Osteocyte (in vitro differentiated cells): ENCODE results near the gene TMED4. TPM values are rescaled to one million over a fixed set of nuclear protein-coding genes. Genes with fewer than 3 reads are reported as not detected.

ENCODE experiments used
- DNase-seq: peaks from one replicate; pipeline ENCODE4 v3.0.0; 2021; ENCODE audit warnings: mixed read lengths; ENCODE audit not compliant: unreplicated experiment; ENCODE audit errors: extremely low spot score
- H3K27ac Mint-ChIP-seq: one replicate; pipeline ENCODE4 v1.8.0; 2021; ENCODE audit warnings: mild to moderate bottlenecking, mixed read lengths; ENCODE audit not compliant: unreplicated experiment
- H3K27me3 Mint-ChIP-seq: one replicate; pipeline ENCODE4 v1.8.0; 2021; ENCODE audit warnings: mixed read lengths; ENCODE audit not compliant: unreplicated experiment
- H3K36me3 Mint-ChIP-seq: one replicate; pipeline ENCODE4 v1.8.0; 2021; ENCODE audit warnings: mixed read lengths; ENCODE audit not compliant: unreplicated experiment
- H3K4me1 Mint-ChIP-seq: one replicate; pipeline ENCODE4 v1.8.0; 2021; ENCODE audit warnings: mixed read lengths; ENCODE audit not compliant: unreplicated experiment
- H3K4me3 Mint-ChIP-seq: one replicate; pipeline ENCODE4 v1.8.0; 2021; ENCODE audit warnings: mild to moderate bottlenecking, moderate library complexity, mixed read lengths; ENCODE audit not compliant: unreplicated experiment
- H3K9me3 Mint-ChIP-seq: one replicate; pipeline ENCODE4 v1.8.0; 2021; ENCODE audit warnings: mixed read lengths; ENCODE audit not compliant: unreplicated experiment
- CTCF ChIP-seq: fragments of 200-600 bp; sonication (generic); IDR thresholded peaks from 2 replicates; pipeline ENCODE4 v1.5.0; 2021; ENCODE audit warnings: antibody characterized with exemption, mild to moderate bottlenecking, moderate library complexity
- total RNA-seq: library from RNA; stranded (reverse); gene quantifications from 2 replicates; pipeline ENCODE4 v1.2.1, GENCODE V29; 2021

Gene TMED4
- total RNA-seq, 1 donor from 2014 or later: 89.6 TPM

GRCh38 chr7:44534087-44534486 is 47.9 kb downstream of the TMED4 start:
- Mint-ChIP-seq H3K27me3 (peaks cover 11% of the 10 kb centered on the region), H3K9me3 (no peaks in the 10 kb centered on the region), H3K27ac (no peak overlapping the region), H3K4me1 (no peaks in the 10 kb centered on the region), H3K36me3 (no peaks in the 10 kb centered on the region), H3K4me3 (no peak overlapping the region)
- no peak for DNase-seq
- TF ChIP-seq CTCF: no peak

GRCh38 chr7:44533301-44534055 is 48.6 kb downstream of the TMED4 start:
- Mint-ChIP-seq H3K4me1 (no peaks in the 10 kb centered on the region), H3K27me3 (peaks cover 13% of the 10 kb centered on the region), H3K36me3 (no peaks in the 10 kb centered on the region), H3K4me3 (no peak overlapping the region), H3K9me3 (no peaks in the 10 kb centered on the region), H3K27ac (no peak overlapping the region)
- TF ChIP-seq CTCF: no peak
- DNase-seq: no peak

- Mint-ChIP-seq H3K27me3 (peaks cover 13% of the 10 kb centered on the region), H3K4me3 (no peak overlapping the region), H3K4me1 (no peaks in the 10 kb centered on the region), H3K27ac (no peak overlapping the region), H3K36me3 (no peaks in the 10 kb centered on the region), H3K9me3 (no peaks in the 10 kb centered on the region)
- DNase-seq: no peak
- no peak for TF ChIP-seq CTCF
Measured at GRCh38 chr7:44531421-44532380, 50.3 kb downstream of the TMED4 start.

GRCh38 chr7:44530990-44531389 is 51.0 kb downstream of the TMED4 start:
- no peak overlapping the region for H3K4me3 Mint-ChIP-seq
- H3K9me3 Mint-ChIP-seq: no peaks in the 10 kb centered on the region
- no peak for DNase-seq
- H3K36me3 Mint-ChIP-seq: no peaks in the 10 kb centered on the region
- no peak for TF ChIP-seq CTCF
- H3K27ac Mint-ChIP-seq: no peak overlapping the region
- H3K27me3 Mint-ChIP-seq: peaks cover 13% of the 10 kb centered on the region
- no peaks in the 10 kb centered on the region for H3K4me1 Mint-ChIP-seq

Other genes with a start within 250 kb of the TMED4 start
- 112 and 128 TPM in 2 replicates for gene NUDCD3, start 91.6 kb downstream of the TMED4 start, total RNA-seq
- gene NPC1L1, start 40.9 kb downstream of the TMED4 start, total RNA-seq: not detected in 2 replicates
- 67.0 and 69.0 TPM in 2 replicates for gene DDX56, start 8.3 kb downstream of the TMED4 start, total RNA-seq
- 68.0 and 69.3 TPM in 2 replicates for gene OGDH, start 24.4 kb upstream of the TMED4 start, total RNA-seq
- gene ZMIZ2, start 166.6 kb upstream of the TMED4 start, total RNA-seq: 87.2 and 96.4 TPM in 2 replicates
- gene PPIA, start 214.4 kb upstream of the TMED4 start, total RNA-seq: 1,265 and 1,344 TPM in 2 replicates